Loucy (cell line): ENCODE data around the gene GNB1L.

Experiments used
- H2AFZ ChIP-seq: fragments of 200-600 bp; sonication (generic); 2 replicates; pipeline ENCODE4 v1.6.0; 2016; ENCODE audit warnings: antibody characterized with exemption, mild to moderate bottlenecking, low read length, moderate library complexity
- H3F3A ChIP-seq: fragments of 200-600 bp; 2 replicates; pipeline ENCODE4 v1.6.0; 2016; ENCODE audit warnings: antibody characterized with exemption, low read depth, mild to moderate bottlenecking
- H3K27me3 ChIP-seq: fragments of 200-600 bp; sonication (generic); 2 replicates; pipeline ENCODE4 v1.6.1; 2014; ENCODE audit warnings: low read length, mild to moderate bottlenecking; ENCODE audit not compliant: insufficient read depth, poor library complexity, severe bottlenecking
- H3K36me3 ChIP-seq: fragments of 200-600 bp; sonication (generic); 2 replicates; pipeline ENCODE4 v1.6.1; 2016; ENCODE audit warnings: low read length; ENCODE audit not compliant: insufficient read depth
- H3K4me1 ChIP-seq: fragments of 200-600 bp; sonication (generic); 2 replicates; pipeline ENCODE4 v1.5.1; 2014; ENCODE audit warnings: low read length, mild to moderate bottlenecking; ENCODE audit not compliant: insufficient read depth, poor library complexity, severe bottlenecking
- H3K4me2 ChIP-seq: fragments of 200-600 bp; sonication (generic); 2 replicates; pipeline ENCODE4 v1.6.0; 2014; ENCODE audit warnings: antibody characterized with exemption, low read length, low read depth, mild to moderate bottlenecking; ENCODE audit not compliant: poor library complexity, severe bottlenecking
- H3K4me3 ChIP-seq: fragments of 200-600 bp; sonication (generic); 2 replicates; pipeline ENCODE4 v1.5.1; 2014; ENCODE audit warnings: low read length, mild to moderate bottlenecking, mixed read lengths; ENCODE audit not compliant: poor library complexity, severe bottlenecking
- H3K79me2 ChIP-seq: fragments of 200-600 bp; sonication (generic); 2 replicates; pipeline ENCODE4 v1.6.1; 2014; ENCODE audit warnings: low read length; ENCODE audit not compliant: insufficient read depth
- H3K9ac ChIP-seq: fragments of 200-600 bp; sonication (generic); 2 replicates; pipeline ENCODE4 v1.6.0; 2014; ENCODE audit warnings: mild to moderate bottlenecking, low read depth, low read length, moderate library complexity; ENCODE audit not compliant: poor library complexity, severe bottlenecking
- H3K9me2 ChIP-seq: fragments of 200-600 bp; sonication (generic); replicated peaks from 2 replicates; pipeline ENCODE4 v1.6.1; 2016; ENCODE audit warnings: low read depth, low read length, mixed read lengths
- H3K9me3 ChIP-seq: fragments of 200-600 bp; sonication (generic); 2 replicates; pipeline ENCODE4 v1.6.1; 2014; ENCODE audit warnings: mild to moderate bottlenecking, antibody characterized with exemption, low read length, low read depth; ENCODE audit not compliant: insufficient read depth
- H4K20me1 ChIP-seq: fragments of 200-600 bp; sonication (generic); 2 replicates; pipeline ENCODE4 v1.6.0; 2014; ENCODE audit warnings: antibody characterized with exemption, low read length, mild to moderate bottlenecking; ENCODE audit not compliant: insufficient read depth, poor library complexity, severe bottlenecking
- EZH2phosphoT487 ChIP-seq: fragments of 200-600 bp; IDR thresholded peaks from 2 replicates; pipeline ENCODE4 v1.6.1; 2018; ENCODE audit warnings: antibody characterized with exemption, mild to moderate bottlenecking, moderate library complexity, borderline replicate concordance
- TF ChIP-seq, protein P1 (sequence below): fragments of 200-600 bp; sonication (generic); conservative IDR thresholded peaks from 2 replicates; pipeline ENCODE4 v1.5.1; 2014; ENCODE audit warnings: mild to moderate bottlenecking, antibody characterized with exemption, low read length

The GNB1L gene

DNA sequence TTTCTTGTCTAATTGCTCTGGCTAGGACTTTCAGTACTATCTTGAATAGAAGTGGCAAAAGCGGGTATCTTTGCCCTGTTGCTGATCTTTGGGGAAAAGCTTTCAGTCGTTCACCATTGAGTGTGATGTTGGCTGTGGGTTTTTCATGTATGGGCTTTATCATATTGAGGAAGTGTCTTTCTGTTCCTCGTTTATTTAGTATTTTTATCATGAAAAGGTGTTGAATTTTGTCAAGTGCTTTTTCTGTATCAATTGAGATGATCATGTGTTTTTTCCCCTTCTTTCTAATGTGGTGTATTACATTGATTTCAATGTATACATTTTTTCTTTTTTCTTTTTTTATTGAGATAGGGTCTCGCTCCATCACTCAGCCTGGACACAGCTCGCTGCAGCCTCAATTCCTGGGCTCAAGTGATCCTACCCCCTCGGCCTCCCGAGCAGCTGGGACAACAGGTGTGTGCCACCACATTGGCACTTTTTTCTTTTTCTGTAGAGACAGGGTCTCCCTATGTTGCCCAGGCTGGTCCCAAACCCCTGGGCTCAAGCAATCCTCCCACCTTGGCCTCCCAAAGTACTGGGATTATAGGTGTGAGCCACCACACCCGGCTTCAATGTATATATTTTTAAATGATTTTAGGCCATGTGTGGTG is 5.3 kb upstream of the GNB1L start:
- TF ChIP-seq, protein P1, sequence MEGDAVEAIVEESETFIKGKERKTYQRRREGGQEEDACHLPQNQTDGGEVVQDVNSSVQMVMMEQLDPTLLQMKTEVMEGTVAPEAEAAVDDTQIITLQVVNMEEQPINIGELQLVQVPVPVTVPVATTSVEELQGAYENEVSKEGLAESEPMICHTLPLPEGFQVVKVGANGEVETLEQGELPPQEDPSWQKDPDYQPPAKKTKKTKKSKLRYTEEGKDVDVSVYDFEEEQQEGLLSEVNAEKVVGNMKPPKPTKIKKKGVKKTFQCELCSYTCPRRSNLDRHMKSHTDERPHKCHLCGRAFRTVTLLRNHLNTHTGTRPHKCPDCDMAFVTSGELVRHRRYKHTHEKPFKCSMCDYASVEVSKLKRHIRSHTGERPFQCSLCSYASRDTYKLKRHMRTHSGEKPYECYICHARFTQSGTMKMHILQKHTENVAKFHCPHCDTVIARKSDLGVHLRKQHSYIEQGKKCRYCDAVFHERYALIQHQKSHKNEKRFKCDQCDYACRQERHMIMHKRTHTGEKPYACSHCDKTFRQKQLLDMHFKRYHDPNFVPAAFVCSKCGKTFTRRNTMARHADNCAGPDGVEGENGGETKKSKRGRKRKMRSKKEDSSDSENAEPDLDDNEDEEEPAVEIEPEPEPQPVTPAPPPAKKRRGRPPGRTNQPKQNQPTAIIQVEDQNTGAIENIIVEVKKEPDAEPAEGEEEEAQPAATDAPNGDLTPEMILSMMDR, result no peak
- no peak for TF ChIP-seq EZH2phosphoT487
- no peak overlapping the region for H2AFZ ChIP-seq
- no peaks in the 10 kb centered on the region for H3K27me3 ChIP-seq
- no peaks in the 10 kb centered on the region for H3K9me2 ChIP-seq
- no peaks in the 10 kb centered on the region for H3F3A ChIP-seq
- no peaks in the 10 kb centered on the region for H4K20me1 ChIP-seq
- H3K4me3 ChIP-seq, result no peak overlapping the region
- no peak overlapping the region for H3K9ac ChIP-seq
- H3K79me2 ChIP-seq, result peaks cover 29% of the 10 kb centered on the region
- no peaks in the 10 kb centered on the region for H3K9me3 ChIP-seq
- no peaks in the 10 kb centered on the region for H3K36me3 ChIP-seq
- H3K4me2 ChIP-seq, result no peak overlapping the region
- peaks cover 11% of the 10 kb centered on the region for H3K4me1 ChIP-seq

DNA sequence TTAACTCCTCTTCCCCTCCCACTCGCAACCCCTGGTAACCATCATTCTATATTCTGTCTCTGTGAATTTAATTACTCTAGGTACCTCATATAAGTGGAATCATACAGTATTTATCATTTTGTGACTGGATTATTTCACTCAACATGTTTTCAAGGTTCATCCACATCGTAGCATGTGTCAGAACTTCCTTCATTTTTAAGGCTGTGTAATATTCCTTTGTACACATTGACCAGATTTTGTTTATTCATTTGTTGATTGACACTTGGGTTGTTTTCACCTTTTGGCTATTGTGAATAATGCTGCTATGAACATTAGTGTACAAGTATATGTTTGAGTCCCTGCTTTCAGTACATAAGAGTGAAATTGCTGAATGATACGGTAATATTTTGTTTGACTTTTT is 2.7 kb upstream of the GNB1L start:
- Histone ChIP-seq H3K9ac (no peak overlapping the region), H4K20me1 (peaks cover 22% of the 10 kb centered on the region), H3K79me2 (peaks cover 53% of the 10 kb centered on the region), H3K4me2 (no peak overlapping the region), H3K27me3 (peaks cover 5% of the 10 kb centered on the region), H3K9me3 (no peaks in the 10 kb centered on the region), H3K9me2 (no peaks in the 10 kb centered on the region), H3F3A (no peaks in the 10 kb centered on the region), H3K4me1 (peaks cover 25% of the 10 kb centered on the region), H2AFZ (no peak overlapping the region), H3K4me3 (no peak overlapping the region), H3K36me3 (no peaks in the 10 kb centered on the region; the same call in 1 of the 2 replicates)
- TF ChIP-seq, protein P1, result no peak

DNA sequence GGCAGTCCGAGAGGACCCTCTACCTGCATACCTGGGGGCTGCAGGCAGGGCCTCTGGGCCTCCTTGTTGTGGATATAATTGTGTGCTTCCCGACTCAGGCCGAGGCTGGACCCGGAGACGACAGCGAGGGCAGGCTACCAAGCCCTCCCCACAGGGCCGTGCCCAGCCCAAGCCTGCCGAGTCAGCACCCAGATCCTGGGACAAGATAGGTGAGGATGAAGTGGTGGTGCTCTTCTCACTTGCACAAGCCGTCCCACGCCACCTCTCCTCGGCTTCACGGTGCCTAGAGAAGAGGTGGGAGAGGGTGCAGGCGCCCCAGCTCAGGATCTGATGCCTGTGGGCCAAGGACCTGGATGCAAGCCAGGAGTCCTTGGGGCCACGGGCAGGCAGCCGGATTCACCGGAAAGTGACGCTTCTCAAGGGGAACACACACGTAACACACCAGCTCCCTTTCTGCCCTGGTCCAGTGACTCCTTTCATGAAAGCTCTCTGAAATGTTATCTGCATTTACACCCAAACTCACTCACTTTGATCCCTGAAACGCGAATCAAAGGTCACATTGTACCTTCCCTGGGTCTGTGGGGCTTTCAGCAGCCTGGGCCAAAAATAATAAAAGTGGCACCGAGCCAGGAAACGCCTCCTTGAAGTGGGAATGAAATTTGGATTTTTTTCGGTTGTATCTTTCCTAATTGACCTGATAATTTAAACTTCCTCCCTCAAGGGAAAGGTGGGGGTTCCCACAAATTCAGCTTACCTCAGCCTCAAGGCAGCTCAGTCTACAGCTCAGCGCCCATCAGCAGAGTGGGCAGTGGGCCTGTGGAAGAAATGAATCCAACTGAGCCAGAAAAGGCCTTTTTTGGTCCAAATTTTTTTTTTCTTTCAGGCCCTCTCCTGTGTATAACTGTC is 1.1 kb upstream of the GNB1L start:
- peaks cover 15% of the 10 kb centered on the region; the same call in 1 of the 2 replicates for H3K36me3 ChIP-seq
- H3K9me2 ChIP-seq, result no peaks in the 10 kb centered on the region
- H3K79me2 ChIP-seq, result peaks cover 70% of the 10 kb centered on the region
- peak overlapping the region; percentile 69 for H2AFZ ChIP-seq
- TF ChIP-seq EZH2phosphoT487, result no peak
- TF ChIP-seq, protein P1, result no peak
- no peaks in the 10 kb centered on the region for H3K9me3 ChIP-seq
- peaks cover 38% of the 10 kb centered on the region for H3K4me1 ChIP-seq
- H3F3A ChIP-seq, result no peaks in the 10 kb centered on the region
- H3K9ac ChIP-seq, result peak overlapping the region; percentile 99
- peaks cover 5% of the 10 kb centered on the region for H3K27me3 ChIP-seq
- H3K4me3 ChIP-seq, result peak overlapping the region; percentile 96
- H3K4me2 ChIP-seq, result peak overlapping the region; percentile 95
- peaks cover 35% of the 10 kb centered on the region for H4K20me1 ChIP-seq
